GM19035 (cell line): Measurements from ENCODE around the gene ABCD3.
A peak's percentile ranks its signal among the peaks of the same experiment; 100 is the strongest.

Source experiments
- ATAC-seq: cut with Tn5 transposase; IDR thresholded peaks from one replicate; pipeline ENCODE4 v1.9.1; 2021; ENCODE audit not compliant: unreplicated experiment

The ABCD3 gene

DNA sequence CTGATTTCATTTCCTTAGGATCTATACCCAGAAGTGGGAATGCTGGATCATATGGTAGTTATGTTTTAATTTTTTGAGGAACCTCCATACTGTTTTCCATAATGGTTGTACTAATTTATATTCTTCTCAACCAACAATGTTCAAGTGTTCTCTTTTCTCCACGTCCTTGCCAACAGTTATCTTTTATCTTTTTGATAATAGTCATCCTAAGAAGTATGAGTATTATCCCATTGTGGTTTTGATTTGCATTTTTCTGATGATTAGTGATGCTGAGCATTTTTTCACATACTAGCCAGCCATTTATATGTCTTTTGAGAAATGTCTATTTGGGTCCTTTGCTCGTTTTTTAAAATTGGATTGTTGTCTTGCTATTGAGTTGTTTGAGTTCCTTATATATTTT lies 38.5 kb downstream of the ABCD3 start:
- no peak for ATAC-seq

DNA sequence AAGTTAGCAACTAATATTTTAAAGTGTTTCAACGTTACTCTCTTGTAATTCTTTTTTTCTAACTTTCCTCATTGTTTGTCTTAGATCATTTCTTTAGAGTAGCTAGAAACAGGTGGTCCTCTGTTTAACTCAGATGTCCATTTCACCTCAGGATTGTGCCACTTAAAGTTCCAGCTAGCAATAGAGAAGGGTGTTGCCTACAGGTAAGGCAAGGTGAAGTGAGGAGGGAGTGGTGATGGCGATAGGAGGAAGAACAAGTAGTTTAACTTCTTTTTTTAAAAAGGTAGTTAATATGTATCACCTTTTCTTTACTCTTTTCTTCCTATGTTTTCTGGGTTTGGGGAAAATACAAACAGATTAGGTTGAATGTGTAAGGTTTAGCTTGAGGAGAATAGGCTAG lies 44.4 kb downstream of the ABCD3 start:
- ATAC-seq = no peak

DNA sequence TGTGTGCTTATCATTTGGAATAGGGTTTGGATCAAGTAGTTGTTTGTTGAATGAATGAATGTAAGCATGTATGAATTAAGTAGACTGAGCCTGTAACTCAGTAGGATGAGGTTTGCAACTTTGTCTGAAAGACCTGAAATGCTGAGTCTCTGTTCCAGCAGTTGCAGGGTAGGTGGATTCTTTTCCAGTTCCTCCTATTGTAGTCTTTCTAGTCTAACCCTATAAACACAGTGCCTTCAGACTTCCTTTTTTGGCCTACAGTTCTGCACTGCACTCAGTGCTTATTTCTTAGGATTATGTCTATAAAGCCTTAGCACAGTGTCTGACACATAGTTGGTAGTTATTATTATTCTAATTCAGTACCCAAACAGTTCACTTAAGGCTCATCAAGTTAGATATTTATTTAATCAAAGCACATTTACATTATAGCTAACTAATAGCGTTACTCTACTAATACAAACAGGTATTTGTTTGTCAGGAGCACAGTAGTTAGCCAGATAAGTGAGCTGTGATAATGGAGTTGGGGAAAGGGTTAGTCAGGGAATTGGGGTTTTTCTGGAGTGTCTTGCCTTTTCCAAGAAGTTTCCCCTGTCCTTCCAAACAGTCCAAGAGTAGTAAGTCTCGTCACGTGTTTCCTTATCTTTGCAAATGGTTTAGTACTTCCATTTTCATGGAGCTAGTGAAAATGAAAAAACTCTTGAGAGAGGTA lies 45.0 kb downstream of the ABCD3 start:
- ATAC-seq = no peak

DNA sequence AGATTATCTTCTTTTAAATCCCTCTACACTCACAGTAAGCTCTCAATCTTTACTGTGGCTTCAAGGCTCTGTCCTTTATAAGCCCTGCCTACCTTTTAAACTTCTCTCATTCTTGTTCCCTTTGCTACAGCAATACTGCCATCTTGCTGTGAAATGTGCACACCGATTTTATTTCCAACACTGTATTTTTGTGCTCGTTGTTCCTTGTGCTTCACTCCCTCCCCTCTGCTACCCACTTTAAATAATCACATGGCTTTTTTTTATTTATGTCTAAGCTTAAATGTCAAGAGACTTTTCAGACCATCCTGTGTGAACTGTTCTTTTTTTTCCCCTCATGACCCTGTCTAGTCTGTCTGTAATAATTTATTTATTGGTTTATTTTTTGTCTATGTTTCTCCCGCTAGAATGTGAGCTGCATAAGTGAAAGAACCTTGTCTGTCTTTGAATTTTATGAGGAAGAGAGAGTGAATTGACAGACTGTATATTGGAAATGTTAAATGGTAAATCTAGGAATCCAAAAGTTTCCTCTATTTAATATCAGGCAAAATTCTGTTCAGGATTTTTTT lies 45.7 kb downstream of the ABCD3 start:
- no peak for ATAC-seq

DNA sequence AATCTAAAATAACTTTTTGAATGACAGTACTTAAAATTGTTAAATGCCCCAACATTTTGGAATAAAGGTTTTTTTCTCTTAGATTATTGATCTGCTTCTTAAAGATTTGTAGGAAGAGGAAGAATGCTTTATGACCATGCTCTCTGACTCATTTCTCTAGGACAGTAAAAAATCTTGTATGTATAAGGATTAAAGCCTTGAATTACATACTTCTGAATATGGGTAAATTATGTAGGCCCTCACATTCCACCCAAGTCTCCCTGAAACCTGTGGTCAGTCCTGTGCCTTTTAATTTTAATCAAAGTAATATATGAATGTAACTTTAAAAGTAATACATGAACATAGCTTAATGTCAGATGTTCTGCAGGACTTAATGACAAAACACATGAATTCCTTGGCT lies 50.5 kb downstream of the ABCD3 start:
- no peak for ATAC-seq

DNA sequence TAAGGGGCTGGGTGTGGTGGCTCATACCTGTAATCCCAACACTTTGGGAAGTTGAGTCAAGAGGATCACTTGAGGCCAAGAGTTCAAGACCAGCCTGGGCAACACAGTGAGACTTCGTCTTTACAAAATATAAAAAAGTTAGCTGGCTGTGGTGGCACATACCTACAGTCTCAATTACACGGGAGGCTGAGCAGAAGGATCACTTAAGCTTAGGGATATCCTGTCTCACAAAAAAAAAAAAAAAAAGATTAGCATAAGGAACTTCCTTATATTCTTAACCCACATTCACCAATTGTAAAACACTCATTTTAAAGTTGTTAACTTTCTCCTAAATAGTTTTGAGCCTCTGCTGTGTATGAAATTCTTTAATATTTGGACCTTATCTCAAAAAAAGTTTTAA lies 53.1 kb downstream of the ABCD3 start:
- no peak for ATAC-seq

DNA sequence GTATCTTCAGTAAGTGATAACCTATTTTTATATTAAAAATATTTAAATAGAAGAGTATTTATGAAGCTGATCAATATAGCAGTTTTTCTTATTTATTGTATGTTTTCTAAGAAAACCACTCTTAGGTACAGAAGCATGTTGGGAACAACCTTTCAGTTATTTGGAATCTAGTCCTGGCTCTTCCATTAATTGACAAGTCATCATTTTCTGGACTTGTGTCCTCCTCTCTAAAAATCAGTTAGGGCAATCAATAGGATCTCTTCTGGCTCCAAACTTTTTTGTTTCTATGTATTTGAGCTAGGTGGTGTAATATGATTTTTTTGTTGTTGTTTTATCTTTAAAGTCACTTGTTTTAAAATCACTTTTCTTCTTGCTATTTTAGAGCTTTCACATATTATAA lies 57.0 kb downstream of the ABCD3 start:
- ATAC-seq = no peak

DNA sequence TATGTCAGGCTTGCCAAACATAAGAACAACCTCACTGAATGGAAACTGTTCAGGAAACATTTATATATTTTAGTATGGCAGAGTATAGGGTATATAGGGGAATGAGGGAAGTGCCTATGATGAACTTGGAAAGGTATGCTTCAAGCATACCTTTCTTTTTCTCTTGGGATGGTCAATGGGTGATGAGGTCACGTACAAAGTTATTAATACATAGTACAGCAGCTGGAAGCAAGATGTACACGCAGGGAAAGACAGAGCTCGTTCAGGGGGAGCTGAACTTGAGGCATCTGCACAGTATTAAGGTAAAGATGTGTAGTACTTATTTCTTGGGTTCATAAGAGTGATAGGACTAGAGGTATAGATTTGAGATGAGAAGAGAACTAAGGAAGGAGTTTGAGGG lies 61.5 kb downstream of the ABCD3 start:
- ATAC-seq = no peak

DNA sequence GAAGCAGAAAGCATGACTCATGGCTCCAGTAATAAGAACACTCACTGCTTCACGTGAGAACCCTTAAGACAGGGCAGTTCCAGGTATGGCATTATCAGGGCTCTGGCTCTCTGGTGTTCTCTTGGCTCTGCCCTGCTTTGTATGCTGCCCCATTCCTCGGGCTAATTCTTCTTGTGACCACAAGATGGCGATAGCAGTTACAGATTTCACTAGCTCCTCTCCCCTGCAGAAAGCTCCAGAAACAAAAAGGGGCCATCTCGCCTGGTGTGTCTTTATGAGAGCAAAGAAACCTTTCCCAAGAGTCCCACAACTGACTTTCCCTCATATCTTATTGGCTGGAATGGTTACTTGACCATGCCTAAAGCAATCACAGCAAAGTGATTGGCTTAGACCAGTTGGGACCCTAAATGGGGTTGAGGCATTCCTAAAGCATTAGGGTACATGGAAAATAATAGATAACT lies 63.3 kb downstream of the ABCD3 start:
- peak; percentile 92 for ATAC-seq

DNA sequence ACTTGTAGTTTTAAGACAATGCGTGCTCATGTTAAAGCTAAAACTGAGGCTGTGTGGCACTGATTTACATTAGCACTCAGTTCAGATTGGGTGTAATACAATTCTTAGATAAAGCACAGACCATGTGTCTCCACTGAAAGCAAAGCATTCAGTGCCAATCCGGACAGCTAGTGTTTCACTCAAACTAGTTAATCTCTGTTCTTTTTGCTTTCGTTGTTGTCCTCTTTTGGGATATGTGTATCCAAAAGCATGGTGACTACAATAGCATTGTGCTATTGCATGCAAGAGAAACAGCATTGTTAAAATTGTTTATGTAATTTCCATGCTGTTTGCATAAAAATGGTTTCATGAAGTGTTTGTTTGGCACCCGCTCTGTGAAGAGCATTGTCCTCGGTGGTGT lies 68.8 kb downstream of the ABCD3 start:
- no peak for ATAC-seq

DNA sequence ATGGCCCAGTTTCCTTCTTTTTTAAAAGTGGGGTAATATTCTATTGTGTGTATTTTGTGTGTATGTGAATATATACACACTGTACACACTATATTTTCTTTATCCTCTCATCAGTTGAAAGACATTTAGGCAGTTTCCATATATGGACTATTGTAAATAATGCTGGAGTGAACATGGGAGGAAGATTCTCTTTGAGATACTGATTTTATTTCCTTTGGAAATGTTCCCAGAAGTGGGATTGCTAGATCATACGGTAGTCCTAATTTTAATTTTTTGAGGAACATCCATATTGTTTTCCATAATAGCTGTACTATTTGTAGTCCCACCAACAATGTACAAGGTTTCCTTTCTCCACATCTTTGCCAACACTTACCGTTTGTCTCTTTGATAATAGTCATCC lies 72.4 kb downstream of the ABCD3 start:
- no peak for ATAC-seq

DNA sequence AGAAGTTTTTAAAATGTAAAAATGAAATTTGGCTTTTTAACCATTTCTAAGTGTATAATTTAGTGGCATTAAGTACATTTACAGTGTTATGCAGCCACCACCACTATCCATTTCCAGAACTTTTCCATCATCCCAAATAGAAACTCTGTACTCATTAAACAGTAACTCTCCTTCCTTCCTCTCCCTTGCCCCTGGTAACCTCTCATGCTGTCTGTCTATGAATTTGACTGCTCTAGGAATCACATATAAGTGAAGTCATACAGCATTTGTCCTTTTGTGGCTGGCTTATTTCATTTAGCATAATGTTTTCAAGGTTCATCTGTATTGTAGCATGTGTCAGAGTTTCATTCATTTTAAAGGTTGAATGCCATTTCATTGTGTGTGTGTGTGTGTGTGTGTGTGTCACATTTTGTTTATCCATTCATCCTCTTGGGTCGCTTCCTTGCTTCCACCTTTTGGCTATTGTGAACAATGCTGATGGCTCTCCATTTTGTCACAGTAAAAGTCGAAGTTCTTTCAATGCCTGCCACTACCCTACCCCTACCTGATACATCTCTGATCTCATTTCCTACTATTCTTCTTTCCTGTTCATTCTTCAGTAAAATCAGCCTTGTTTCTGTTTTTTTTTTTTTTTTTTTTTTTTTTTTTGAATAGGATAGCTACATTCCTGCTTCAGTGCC lies 78.0 kb downstream of the ABCD3 start:
- no peak for ATAC-seq

DNA sequence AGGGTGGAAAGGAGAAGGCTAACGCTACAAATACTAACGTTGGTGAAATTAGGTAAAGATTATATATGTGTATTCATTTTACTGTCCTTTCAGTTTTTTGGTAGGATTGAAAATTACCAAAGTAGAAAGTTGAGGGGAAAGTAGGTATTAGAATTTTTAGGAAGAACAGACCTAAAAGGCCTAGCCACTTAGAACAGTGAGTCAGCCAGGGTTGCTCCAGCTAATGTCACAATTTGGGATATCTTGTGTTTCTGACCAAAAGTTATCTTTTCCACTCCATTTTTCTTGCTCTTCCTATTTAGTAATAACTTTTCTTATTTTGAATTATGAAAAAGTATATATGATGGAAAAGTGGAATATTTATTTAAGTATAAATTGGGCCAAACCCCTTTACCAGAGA lies 83.2 kb downstream of the ABCD3 start:
- no peak for ATAC-seq

DNA sequence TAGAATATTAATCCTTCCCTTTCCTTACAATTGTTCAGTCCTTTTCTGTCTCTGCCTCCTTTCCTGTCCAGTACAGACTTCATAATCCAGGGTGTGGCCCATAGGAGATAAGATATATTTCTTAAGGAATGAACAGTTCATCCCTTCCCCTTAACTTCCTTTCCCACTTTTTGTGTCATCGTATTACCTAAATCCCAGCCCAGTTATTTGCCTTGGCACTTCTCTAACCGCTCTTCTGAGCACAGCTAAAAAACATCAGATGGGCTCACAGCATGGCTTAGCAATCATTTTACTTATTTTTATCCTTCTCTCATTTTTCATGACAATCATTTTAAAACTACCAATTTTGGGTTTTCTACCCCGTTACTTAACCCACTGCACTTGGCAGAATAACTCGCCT lies 83.7 kb downstream of the ABCD3 start:
- no peak for ATAC-seq

DNA sequence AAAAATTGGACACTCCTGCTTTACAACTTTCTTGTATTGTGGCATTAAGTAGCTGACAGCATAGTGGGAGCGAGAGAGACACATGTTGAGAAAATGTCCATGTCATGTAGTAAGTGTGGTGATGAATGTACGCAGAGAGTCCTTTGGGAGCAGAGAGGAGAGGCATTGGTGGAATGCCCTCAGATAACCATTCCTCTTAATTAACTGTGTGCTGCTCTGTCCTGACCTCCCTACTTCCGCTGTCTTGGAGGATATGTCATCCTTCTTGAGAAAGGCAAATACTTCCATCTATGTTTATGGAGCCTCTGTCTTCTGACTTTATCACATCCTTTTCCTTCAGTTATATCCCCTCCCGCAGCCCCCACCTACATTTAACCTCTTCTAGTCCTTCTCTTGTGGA lies 85.0 kb downstream of the ABCD3 start:
- ATAC-seq = no peak

DNA sequence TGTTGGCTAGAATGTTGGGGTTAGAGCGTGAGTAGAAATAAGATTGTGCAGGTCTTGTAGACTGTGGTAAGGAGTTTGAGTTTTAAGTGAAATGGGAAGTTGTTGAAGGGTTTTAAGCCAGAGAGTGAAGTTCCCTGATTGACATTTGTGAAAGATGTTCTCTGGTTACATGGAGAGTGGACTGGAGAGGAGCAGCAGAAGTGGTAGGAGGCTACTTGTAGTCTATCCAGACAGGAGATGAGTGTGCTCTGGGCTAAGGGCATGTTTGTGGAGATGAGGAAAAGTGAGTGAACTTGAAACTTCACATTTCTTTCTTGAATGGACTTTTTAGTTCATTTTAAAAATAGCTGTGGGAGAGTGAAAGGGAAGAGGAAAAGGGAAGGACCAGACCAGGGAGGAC lies 86.4 kb downstream of the ABCD3 start:
- ATAC-seq = no peak

DNA sequence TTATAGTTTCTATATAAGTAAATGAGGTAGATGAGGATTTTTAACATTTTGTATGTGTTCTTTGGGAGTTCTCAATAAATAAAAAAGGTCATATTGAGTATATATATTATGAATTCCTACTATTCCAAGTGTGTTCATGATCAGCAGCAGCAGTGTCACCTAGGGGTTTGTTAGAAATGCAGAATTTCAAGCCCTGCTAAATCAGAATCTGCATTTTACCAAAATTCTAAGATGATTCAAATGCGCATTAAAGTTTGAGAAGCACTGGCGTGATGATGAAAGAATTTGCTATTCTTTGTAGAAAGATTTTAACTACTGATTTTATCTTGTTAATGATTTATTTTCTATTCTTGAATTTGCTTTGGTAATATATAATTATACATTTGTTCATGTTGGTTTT lies 94.6 kb downstream of the ABCD3 start:
- no peak for ATAC-seq

DNA sequence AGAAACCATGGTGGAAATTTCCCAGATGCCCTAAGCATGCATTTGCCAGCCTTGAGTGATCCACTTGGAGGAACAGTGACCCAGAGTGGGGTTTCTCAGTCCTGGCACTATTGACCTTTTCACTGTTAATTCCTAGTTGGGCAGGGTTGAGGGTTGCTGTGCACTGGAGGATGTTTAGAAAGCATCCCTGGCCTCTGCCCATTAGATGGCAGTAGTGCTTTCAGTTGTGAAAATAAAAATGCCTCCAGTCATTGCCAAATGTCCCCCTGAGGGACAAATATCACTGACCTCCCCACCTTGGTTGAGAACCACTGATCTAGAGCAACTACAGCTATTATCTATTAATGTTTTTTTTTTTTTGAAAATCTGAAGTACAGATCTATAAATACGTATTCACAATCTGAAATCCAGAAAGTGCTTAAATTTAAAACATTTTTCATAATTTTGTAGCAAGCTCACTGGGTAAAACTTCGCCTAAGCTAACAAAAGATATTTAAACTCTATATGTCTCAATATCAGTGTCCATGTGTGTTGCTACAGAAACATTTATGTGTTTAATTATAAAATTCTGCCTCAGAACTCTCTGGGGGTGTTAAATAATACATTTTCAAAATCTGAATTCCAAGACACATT lies 96.0 kb downstream of the ABCD3 start:
- no peak for ATAC-seq

DNA sequence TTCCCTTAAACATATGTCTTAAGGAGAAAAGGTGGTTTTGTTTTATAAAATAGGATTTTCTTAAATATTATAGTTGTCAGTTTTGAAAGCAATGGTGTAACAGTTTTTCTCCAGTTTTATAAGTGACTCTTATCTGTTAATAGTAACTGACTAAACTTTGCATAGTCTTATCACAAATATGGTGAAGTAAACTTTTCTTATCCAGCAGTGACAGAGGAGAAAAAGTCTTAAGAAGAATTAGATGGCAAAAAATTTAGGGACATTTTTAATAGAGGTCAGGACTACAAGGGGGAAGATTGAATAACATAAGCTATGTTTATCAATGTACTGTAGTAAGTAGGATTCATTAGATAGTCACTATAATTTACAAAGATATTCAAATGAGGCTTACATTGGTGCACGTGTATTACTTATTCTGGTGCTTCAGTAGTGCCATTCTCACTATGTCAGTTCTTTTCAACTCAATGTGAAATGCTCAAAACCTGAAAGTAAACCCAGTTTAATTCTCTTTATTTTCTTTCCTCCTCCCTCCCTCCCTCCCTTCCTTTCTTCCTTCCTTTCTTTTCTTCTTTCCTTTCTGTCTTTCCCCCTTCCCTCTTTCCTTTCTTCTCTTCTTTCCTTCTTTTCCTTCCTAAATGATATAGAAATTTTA lies 97.2 kb downstream of the ABCD3 start:
- no peak for ATAC-seq

DNA sequence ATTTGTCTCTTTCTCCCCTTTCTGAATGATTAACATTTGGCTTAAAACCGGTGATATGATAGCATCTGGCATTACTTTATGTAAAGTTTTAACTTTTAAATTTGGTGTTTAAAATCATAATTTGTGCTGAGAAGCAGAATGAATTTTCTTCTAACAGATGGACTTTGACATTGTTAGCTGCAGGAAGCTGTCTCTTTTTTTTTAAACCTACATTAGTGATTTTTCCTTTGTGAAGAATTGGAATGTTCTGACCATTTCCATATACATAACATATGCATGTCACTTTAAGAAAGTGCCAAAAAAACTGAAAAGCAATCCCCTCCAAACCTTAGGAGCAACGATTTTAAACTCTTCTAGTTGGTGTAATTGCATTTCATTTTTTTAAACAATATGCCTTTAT lies 101.2 kb downstream of the ABCD3 start:
- no peak for ATAC-seq

DNA sequence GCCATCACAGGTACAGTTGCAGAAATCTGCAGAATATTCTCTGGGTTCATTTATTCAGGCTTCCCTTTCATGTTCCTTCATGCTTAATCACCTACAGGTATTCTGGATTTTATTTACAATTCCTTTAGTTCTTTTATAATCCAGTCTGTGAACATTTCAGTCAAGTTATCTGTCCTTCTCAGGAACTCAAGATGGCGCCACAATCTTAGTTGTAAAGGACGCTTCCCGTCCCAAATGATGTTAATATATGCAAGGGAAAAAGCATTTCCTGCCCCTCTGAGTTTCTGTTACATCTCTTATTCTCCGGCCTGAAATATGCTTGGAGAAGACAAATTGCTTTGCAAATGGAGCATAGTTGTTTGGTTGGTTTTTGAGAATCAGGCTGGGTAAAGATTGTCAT lies 104.1 kb downstream of the ABCD3 start:
- ATAC-seq = no peak

DNA sequence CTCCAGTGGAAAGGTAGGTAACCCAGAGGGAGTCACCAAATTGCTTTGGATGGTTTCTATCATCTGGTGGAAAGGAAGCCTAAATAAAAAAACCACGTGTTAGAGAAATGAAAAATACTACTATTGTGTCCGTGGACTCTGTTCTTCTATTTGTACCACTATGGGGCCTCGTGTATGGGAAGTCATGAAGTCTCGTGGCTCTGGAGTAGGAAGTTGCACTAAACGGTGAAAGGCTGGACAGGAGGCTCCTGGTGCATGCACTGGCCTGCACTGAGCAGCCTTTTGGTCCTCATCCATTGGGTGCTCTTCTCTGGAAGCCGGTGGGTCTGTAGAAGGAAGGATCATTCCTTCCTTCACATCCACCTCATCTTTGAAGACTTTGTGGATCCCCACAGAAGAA lies 106.3 kb downstream of the ABCD3 start:
- ATAC-seq = no peak
